MCF 10A (cell line): ENCODE measurements around the gene GALNT9. TPM values are rescaled to one million over a fixed set of nuclear protein-coding genes. Genes with fewer than 3 reads are reported as not detected.

Experiments
- BruUV-seq: library from RNA; stranded (reverse); fragments of 400-500 nt; replicated peaks from 2 replicates; lab custom pipeline; 2021; lab: Mats Ljungman, UMichigan
- CTCF ChIA-PET: fragments of 300-600 bp; sonication (Branson Sonifier 250); formaldehyde crosslinking; extraction: SDS; loops from one replicate; lab custom pipeline; 2021; ENCODE audit warnings: antibody characterized with exemption, inconsistent platforms; lab: Yijun Ruan, JAX
- POLR2A ChIA-PET: fragments of 300-600, 350-650 bp; sonication (Branson Sonifier 250); formaldehyde crosslinking; extraction: SDS; loops from one replicate; lab custom pipeline; 2020; ENCODE audit warnings: antibody characterized with exemption, inconsistent platforms; lab: Yijun Ruan, JAX
- DNase-seq: peaks from one replicate; pipeline ENCODE4 v3.0.0-alpha.2; 2018; ENCODE audit not compliant: unreplicated experiment
- H3K27ac Mint-ChIP-seq: one replicate; pipeline ENCODE4 v1.8.0; 2022; ENCODE audit warnings: mild to moderate bottlenecking, low read depth, mixed read lengths; ENCODE audit not compliant: unreplicated experiment
- H3K27me3 Mint-ChIP-seq: one replicate; pipeline ENCODE4 v1.8.0; 2022; ENCODE audit warnings: mixed read lengths; ENCODE audit not compliant: insufficient read depth, unreplicated experiment
- H3K36me3 Mint-ChIP-seq: one replicate; pipeline ENCODE4 v1.8.0; 2022; ENCODE audit warnings: mild to moderate bottlenecking, moderate library complexity, mixed read lengths; ENCODE audit not compliant: insufficient read depth, unreplicated experiment
- H3K4me1 Mint-ChIP-seq: one replicate; pipeline ENCODE4 v1.8.0; 2022; ENCODE audit warnings: mixed read lengths; ENCODE audit not compliant: insufficient read depth, unreplicated experiment
- H3K4me3 Mint-ChIP-seq: one replicate; pipeline ENCODE4 v1.8.0; 2022; ENCODE audit warnings: mild to moderate bottlenecking, moderate library complexity, mixed read lengths; ENCODE audit not compliant: unreplicated experiment
- H3K9me3 Mint-ChIP-seq: one replicate; pipeline ENCODE4 v1.8.0; 2022; ENCODE audit warnings: mixed read lengths; ENCODE audit not compliant: unreplicated experiment
- intact Hi-C: fragments of 100-400 bp; cut with micrococcal nuclease; formaldehyde crosslinking; loops from 2 replicates; pipeline ENCODE4 v1.14.1; 2022
- total RNA-seq: library from RNA; stranded (reverse); gene quantifications from 2 replicates; pipeline ENCODE4 v1.2.3, GENCODE V29; 2022
- TF ChIP-seq, protein P1 (sequence below): fragments of 200-600 bp; IDR thresholded peaks from one replicate; pipeline ENCODE4 v1.8.0; 2022; ENCODE audit warnings: antibody characterized with exemption, mild to moderate bottlenecking; ENCODE audit not compliant: unreplicated experiment

Gene GALNT9
- total RNA-seq, 1 experiment from 2014 or later, result 4.4 TPM

GRCh38 chr12:132155771-132156572 lies 173.4 kb downstream of the GALNT9 start:
- TF ChIP-seq, protein P1, sequence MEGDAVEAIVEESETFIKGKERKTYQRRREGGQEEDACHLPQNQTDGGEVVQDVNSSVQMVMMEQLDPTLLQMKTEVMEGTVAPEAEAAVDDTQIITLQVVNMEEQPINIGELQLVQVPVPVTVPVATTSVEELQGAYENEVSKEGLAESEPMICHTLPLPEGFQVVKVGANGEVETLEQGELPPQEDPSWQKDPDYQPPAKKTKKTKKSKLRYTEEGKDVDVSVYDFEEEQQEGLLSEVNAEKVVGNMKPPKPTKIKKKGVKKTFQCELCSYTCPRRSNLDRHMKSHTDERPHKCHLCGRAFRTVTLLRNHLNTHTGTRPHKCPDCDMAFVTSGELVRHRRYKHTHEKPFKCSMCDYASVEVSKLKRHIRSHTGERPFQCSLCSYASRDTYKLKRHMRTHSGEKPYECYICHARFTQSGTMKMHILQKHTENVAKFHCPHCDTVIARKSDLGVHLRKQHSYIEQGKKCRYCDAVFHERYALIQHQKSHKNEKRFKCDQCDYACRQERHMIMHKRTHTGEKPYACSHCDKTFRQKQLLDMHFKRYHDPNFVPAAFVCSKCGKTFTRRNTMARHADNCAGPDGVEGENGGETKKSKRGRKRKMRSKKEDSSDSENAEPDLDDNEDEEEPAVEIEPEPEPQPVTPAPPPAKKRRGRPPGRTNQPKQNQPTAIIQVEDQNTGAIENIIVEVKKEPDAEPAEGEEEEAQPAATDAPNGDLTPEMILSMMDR, result no peak
- H3K4me3 Mint-ChIP-seq, result no peak overlapping the region
- POLR2A ChIA-PET, result no interaction called here
- H3K36me3 Mint-ChIP-seq, result no peaks in the 10 kb centered on the region
- intact Hi-C loops, result loop anchor here (2.0 to 10.0 kb wide), 4 partner anchors 63 to 459 kb away; partner anchors contain the start of genes LRCOL1 and P2RX2
- no peak for DNase-seq
- no peak overlapping the region for H3K27ac Mint-ChIP-seq
- H3K4me1 Mint-ChIP-seq, result peaks cover 4% of the 10 kb centered on the region
- no peaks in the 10 kb centered on the region for H3K27me3 Mint-ChIP-seq
- CTCF ChIA-PET, result interaction anchor here (1.2 to 1.3 kb wide), 2 partner anchors 63 to 459 kb away, joined by 5 to 6 read pairs; no protein-coding TSS in a partner anchor
- no peaks in the 10 kb centered on the region for H3K9me3 Mint-ChIP-seq
- no TSS peak for BruUV-seq

DNA sequence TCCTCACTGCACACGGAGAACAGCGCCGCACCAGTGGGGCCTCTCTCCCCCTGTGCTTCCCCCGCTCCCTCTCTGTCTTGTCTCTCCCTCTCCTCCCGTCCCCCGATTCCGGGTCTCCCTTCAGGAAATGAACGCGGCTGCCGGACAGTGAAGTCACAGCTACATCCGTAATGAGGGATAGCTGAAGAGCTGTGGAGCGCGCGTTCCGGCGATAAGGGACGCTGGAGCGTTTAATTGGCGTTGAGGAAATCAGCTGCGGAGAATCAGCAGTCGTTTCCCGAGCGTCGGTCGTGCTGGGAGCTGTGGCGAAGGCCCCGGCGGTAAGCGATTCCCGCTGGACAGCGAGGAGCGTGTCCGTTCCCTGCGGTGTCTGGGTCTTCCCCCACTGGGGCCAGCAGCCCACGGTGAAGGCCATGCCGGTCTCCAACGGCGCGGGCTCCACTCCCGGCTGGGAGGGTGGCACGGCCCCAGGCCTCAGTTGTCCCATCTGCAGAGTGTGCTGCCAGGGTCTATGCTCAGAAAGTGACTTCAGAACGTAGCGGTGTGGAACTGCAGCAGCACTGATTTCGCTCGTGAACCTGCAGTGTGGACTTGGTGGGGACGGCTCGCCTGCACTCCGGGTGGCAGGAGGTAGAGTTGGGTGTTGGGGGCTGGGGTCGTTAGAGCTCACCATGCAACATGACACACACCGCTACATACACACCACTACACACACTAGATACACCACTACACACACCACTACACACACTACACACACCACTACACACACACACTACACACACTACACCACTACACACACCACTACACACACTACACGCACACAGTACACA lies 174.2 kb downstream of the GALNT9 start:
- no peaks in the 10 kb centered on the region for H3K9me3 Mint-ChIP-seq
- ChIA-PET CTCF (interaction anchor here (0.6 to 1.3 kb wide), 9 partner anchors 28 to 565 kb away, joined by 3 to 6 read pairs (median 3); no protein-coding TSS in a partner anchor), POLR2A (no interaction called here)
- intact Hi-C loops, result loop anchor here (2.0 to 10.0 kb wide), 4 partner anchors 64 to 460 kb away; partner anchors contain the start of genes LRCOL1 and P2RX2
- H3K4me1 Mint-ChIP-seq, result peaks cover 4% of the 10 kb centered on the region
- no peak overlapping the region for H3K27ac Mint-ChIP-seq
- TF ChIP-seq, protein P1, result no peak
- H3K27me3 Mint-ChIP-seq, result no peaks in the 10 kb centered on the region
- H3K36me3 Mint-ChIP-seq, result no peaks in the 10 kb centered on the region
- no peak overlapping the region for H3K4me3 Mint-ChIP-seq
- no TSS peak for BruUV-seq
- no peak for DNase-seq

GRCh38 chr12:132154341-132154761 lies 175.0 kb downstream of the GALNT9 start:
- H3K27ac Mint-ChIP-seq, result no peak overlapping the region
- POLR2A ChIA-PET, result interaction anchor here (0.6 kb wide), 2 partner anchors 8 to 393 kb away, joined by 3 read pairs; no protein-coding TSS in a partner anchor

More at GRCh38 chr12:132154341-132154761, 175.0 kb downstream of the GALNT9 start:
- Mint-ChIP-seq H3K36me3 (no peaks in the 10 kb centered on the region), H3K27me3 (no peaks in the 10 kb centered on the region), H3K9me3 (no peaks in the 10 kb centered on the region), H3K4me1 (no peaks in the 10 kb centered on the region), H3K4me3 (no peak overlapping the region)
- intact Hi-C loops, result loop anchor here (2.0 to 10.0 kb wide), 4 partner anchors 64 to 460 kb away; partner anchors contain the start of genes LRCOL1 and P2RX2
- BruUV-seq, result no TSS peak
- CTCF ChIA-PET, result interaction anchor here (0.6 to 2.0 kb wide), 17 partner anchors 8 to 1239 kb away, joined by 3 to 19 read pairs (median 4); no protein-coding TSS in a partner anchor
- no peak for DNase-seq
- TF ChIP-seq, protein P1, result no peak
